OCI-LY1 (cell line): ENCODE results near the gene DNLZ.

Source experiments
- H2AFZ ChIP-seq: fragments of 200-600 bp; sonication (generic), shearing (Covaris generic); 2 replicates; pipeline ENCODE4 v1.6.0; 2014; ENCODE audit warnings: antibody characterized with exemption, mild to moderate bottlenecking, low read length
- H3F3A ChIP-seq: fragments of 200-600 bp; sonication (generic), shearing (Covaris generic); 2 replicates; pipeline ENCODE4 v1.6.0; 2014; ENCODE audit warnings: mild to moderate bottlenecking, antibody characterized with exemption, low read length, moderate library complexity; ENCODE audit not compliant: insufficient read depth
- H3K27ac ChIP-seq: fragments of 200-600 bp; sonication (generic); 2 replicates; pipeline ENCODE4 v1.5.1; 2014; ENCODE audit warnings: low read length, mixed run types, mild to moderate bottlenecking, low read depth; ENCODE audit not compliant: poor library complexity, severe bottlenecking
- H3K27me3 ChIP-seq: fragments of 200-600 bp; sonication (generic); 2 replicates; pipeline ENCODE4 v1.6.0; 2014; ENCODE audit warnings: antibody characterized with exemption, mild to moderate bottlenecking, low read length, moderate library complexity; ENCODE audit not compliant: insufficient read depth
- H3K36me3 ChIP-seq: fragments of 200-600 bp; sonication (generic); 2 replicates; pipeline ENCODE4 v1.6.1; 2014; ENCODE audit warnings: mild to moderate bottlenecking, antibody characterized with exemption, low read length, moderate library complexity, mixed read lengths; ENCODE audit not compliant: insufficient read depth
- H3K4me1 ChIP-seq: fragments of 200-600 bp; sonication (generic); 2 replicates; pipeline ENCODE4 v1.5.1; 2014; ENCODE audit warnings: mild to moderate bottlenecking, low read length, moderate library complexity; ENCODE audit not compliant: insufficient read depth, severe bottlenecking
- H3K4me2 ChIP-seq: fragments of 200-600 bp; sonication (generic), shearing (Covaris generic); 2 replicates; pipeline ENCODE4 v1.6.1; 2014; ENCODE audit warnings: low read length
- H3K4me3 ChIP-seq: fragments of 200-600 bp; sonication (generic); 2 replicates; pipeline ENCODE4 v1.5.1; 2014; ENCODE audit warnings: low read length, low read depth, mild to moderate bottlenecking, mixed read lengths; ENCODE audit not compliant: poor library complexity, severe bottlenecking
- H3K79me2 ChIP-seq: fragments of 200-600 bp; shearing (Covaris generic); 2 replicates; pipeline ENCODE4 v1.6.1; 2016; ENCODE audit warnings: mixed run types, low read length, mixed read lengths; ENCODE audit not compliant: insufficient read depth
- H3K9ac ChIP-seq: fragments of 200-600 bp; sonication (generic), shearing (Covaris generic); 2 replicates; pipeline ENCODE4 v1.6.1; 2014; ENCODE audit warnings: mild to moderate bottlenecking, low read length, mixed read lengths
- H3K9me2 ChIP-seq: fragments of 200-600 bp; sonication (generic), shearing (Covaris generic); 2 replicates; pipeline ENCODE4 v1.6.1; 2014; ENCODE audit warnings: low read depth, mild to moderate bottlenecking, low read length, mixed read lengths
- H3K9me3 ChIP-seq: fragments of 200-600 bp; shearing (Covaris generic); 2 replicates; pipeline ENCODE4 v1.6.1; 2014; ENCODE audit warnings: low read length, mixed read lengths
- H4K20me1 ChIP-seq: fragments of 200-600 bp; sonication (generic), shearing (Covaris generic); 2 replicates; pipeline ENCODE4 v1.6.0; 2016; ENCODE audit warnings: mild to moderate bottlenecking, low read length; ENCODE audit not compliant: insufficient read depth
- EZH2 ChIP-seq: fragments of 200-600 bp; sonication (generic), shearing (Covaris generic); IDR thresholded peaks from 2 replicates; pipeline ENCODE4 v1.8.0; 2017; ENCODE audit warnings: borderline replicate concordance, mixed run types, mild to moderate bottlenecking, antibody characterized with exemption, low read length, moderate library complexity, mixed read lengths
- TF ChIP-seq, protein P1 (sequence below): fragments of 200-600 bp; sonication (generic), shearing (Covaris generic); IDR thresholded peaks from 2 replicates; pipeline ENCODE4 v1.5.1; 2017; ENCODE audit warnings: mild to moderate bottlenecking, antibody characterized with exemption, low read length, moderate library complexity, mixed read lengths

The DNLZ gene

DNA sequence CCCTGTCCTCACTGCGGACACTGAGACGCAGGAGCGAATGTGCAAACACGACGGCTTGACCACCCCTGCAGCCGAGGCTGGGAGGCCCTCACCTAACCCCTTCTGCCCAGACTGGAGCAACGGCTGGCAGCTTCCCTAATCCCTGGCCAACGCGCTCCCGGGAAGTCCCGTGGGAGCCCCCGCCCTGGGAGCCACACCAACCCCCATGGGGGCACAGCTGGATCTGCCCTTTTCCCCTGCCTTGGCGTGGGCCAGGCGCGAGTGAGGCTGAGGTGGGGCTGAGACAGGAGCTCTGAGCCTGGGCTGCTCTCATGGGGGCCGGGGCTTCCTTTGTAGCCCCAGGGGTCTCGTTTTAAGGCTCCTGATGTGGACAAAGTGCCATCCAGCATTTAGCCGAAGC lies 4.6 kb upstream of the DNLZ start:
- no peak for TF ChIP-seq EZH2
- TF ChIP-seq, protein P1, sequence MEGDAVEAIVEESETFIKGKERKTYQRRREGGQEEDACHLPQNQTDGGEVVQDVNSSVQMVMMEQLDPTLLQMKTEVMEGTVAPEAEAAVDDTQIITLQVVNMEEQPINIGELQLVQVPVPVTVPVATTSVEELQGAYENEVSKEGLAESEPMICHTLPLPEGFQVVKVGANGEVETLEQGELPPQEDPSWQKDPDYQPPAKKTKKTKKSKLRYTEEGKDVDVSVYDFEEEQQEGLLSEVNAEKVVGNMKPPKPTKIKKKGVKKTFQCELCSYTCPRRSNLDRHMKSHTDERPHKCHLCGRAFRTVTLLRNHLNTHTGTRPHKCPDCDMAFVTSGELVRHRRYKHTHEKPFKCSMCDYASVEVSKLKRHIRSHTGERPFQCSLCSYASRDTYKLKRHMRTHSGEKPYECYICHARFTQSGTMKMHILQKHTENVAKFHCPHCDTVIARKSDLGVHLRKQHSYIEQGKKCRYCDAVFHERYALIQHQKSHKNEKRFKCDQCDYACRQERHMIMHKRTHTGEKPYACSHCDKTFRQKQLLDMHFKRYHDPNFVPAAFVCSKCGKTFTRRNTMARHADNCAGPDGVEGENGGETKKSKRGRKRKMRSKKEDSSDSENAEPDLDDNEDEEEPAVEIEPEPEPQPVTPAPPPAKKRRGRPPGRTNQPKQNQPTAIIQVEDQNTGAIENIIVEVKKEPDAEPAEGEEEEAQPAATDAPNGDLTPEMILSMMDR: no peak
- no peaks in the 10 kb centered on the region for H3K79me2 ChIP-seq
- H3F3A ChIP-seq: no peaks in the 10 kb centered on the region
- H3K4me2 ChIP-seq: no peak overlapping the region
- H3K9me2 ChIP-seq: no peaks in the 10 kb centered on the region
- no peak overlapping the region for H2AFZ ChIP-seq
- H3K4me3 ChIP-seq: no peak overlapping the region
- no peaks in the 10 kb centered on the region; the same call in 1 of the 2 replicates for H3K36me3 ChIP-seq
- H3K27me3 ChIP-seq: peaks cover 10% of the 10 kb centered on the region; the same call in 1 of the 2 replicates
- no peaks in the 10 kb centered on the region for H4K20me1 ChIP-seq
- no peaks in the 10 kb centered on the region for H3K9me3 ChIP-seq
- H3K9ac ChIP-seq: no peak overlapping the region
- H3K4me1 ChIP-seq: peaks cover 5% of the 10 kb centered on the region
- no peak overlapping the region for H3K27ac ChIP-seq

DNA sequence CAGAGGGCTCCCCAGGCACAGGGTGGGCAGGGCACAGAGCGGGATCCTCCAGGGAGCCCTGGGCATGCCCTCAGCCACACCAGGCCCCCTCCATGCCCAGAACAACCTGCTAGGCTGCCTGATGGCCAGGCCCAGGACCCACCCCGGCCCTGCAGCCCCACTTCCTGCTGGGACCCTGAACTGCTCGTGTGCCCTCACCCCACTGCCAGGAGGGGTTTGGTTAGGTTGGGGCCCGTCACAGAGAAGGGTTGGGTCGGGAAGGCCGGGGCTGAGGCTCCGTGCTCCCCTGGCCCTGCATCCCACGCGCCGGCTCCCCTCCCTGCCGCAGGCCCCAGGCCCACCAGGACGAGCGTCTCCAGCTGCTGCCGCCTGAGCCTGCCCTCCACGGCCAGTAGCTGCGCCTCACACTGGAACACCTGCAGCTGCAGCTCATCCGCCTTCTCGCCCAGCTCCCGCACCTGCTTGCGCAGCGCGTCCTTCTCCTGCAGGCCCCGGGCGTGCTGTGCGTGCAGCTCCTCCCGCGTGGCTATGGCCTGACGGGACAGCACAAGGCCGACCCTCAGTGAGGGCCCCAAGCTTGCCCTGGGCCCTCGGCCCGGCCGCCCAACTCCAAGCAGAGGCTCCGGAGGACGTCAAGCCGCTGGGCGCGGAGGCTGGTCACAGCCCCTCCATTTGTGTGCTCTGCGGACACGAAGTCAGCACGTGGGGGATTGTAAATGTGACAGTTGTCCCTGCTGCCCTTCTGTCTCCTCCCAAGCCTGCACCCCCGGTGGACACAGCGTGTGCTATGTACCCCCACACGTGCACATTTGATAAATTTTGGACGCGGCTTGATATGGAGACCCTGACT lies 4.0 kb upstream of the DNLZ start:
- Histone ChIP-seq H3K4me1 (peaks cover 9% of the 10 kb centered on the region), H3K27ac (no peak overlapping the region), H3K36me3 (no peaks in the 10 kb centered on the region; the same call in 1 of the 2 replicates), H2AFZ (no peak overlapping the region), H3K79me2 (no peaks in the 10 kb centered on the region), H3K27me3 (peaks cover 10% of the 10 kb centered on the region; the same call in 1 of the 2 replicates), H3K9ac (no peak overlapping the region), H4K20me1 (no peaks in the 10 kb centered on the region), H3K4me2 (no peak overlapping the region), H3F3A (no peaks in the 10 kb centered on the region), H3K9me3 (no peaks in the 10 kb centered on the region), H3K9me2 (no peaks in the 10 kb centered on the region), H3K4me3 (no peak overlapping the region)
- no peak for TF ChIP-seq EZH2
- TF ChIP-seq, protein P1: no peak

DNA sequence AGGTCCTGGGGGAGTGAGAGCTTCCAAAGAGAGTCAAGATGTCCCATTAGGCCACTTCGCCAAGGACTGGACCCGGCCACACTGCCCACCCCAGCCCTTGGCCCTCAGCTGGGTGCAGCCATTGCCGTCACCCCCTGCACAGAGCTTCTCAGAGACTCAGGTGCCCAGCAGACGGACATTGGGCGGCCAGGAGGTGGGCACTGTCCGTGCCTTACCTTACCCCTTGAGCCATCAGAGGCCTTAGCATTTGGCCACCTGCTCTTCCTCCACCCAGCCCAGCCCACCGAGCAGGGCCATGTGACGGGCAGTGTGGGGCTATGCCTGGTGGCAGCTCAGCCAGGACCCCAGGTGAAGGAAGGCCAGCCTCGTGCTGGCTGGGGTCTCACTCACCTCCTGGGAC lies 3.3 kb upstream of the DNLZ start:
- Histone ChIP-seq H3K79me2 (no peaks in the 10 kb centered on the region), H3K36me3 (no peaks in the 10 kb centered on the region; the same call in 1 of the 2 replicates), H3K4me1 (peaks cover 11% of the 10 kb centered on the region), H4K20me1 (no peaks in the 10 kb centered on the region), H3K9me2 (no peaks in the 10 kb centered on the region), H2AFZ (no peak overlapping the region), H3F3A (no peaks in the 10 kb centered on the region), H3K27me3 (peaks cover 10% of the 10 kb centered on the region; the same call in 1 of the 2 replicates), H3K4me3 (no peak overlapping the region), H3K27ac (no peak overlapping the region), H3K9ac (no peak overlapping the region), H3K4me2 (no peak overlapping the region), H3K9me3 (no peaks in the 10 kb centered on the region)
- TF ChIP-seq, protein P1: no peak
- no peak for TF ChIP-seq EZH2
